HG02588 (cell line): ENCODE results near the gene HTR3E.
"Not testable (repeated sequence)": the region's sequence is repeated elsewhere in the genome, so short reads cannot be mapped to it uniquely, and the experiment has no call there.

Experiments
- ATAC-seq: cut with Tn5 transposase; IDR thresholded peaks from one replicate; pipeline ENCODE4 v1.9.1; 2021; ENCODE audit warnings: mild to moderate bottlenecking, moderate library complexity; ENCODE audit not compliant: unreplicated experiment

Gene HTR3E, protein sequence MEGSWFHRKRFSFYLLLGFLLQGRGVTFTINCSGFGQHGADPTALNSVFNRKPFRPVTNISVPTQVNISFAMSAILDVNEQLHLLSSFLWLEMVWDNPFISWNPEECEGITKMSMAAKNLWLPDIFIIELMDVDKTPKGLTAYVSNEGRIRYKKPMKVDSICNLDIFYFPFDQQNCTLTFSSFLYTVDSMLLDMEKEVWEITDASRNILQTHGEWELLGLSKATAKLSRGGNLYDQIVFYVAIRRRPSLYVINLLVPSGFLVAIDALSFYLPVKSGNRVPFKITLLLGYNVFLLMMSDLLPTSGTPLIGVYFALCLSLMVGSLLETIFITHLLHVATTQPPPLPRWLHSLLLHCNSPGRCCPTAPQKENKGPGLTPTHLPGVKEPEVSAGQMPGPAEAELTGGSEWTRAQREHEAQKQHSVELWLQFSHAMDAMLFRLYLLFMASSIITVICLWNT

GRCh38 chr3:184096811-184097383 is at the start of gene HTR3E:
Gene HTR3E, plus strand, starts transcription at chr3:184097064. Its CDS starts 466 bp downstream, at chr3:184097530.
- no peak for ATAC-seq

DNA sequence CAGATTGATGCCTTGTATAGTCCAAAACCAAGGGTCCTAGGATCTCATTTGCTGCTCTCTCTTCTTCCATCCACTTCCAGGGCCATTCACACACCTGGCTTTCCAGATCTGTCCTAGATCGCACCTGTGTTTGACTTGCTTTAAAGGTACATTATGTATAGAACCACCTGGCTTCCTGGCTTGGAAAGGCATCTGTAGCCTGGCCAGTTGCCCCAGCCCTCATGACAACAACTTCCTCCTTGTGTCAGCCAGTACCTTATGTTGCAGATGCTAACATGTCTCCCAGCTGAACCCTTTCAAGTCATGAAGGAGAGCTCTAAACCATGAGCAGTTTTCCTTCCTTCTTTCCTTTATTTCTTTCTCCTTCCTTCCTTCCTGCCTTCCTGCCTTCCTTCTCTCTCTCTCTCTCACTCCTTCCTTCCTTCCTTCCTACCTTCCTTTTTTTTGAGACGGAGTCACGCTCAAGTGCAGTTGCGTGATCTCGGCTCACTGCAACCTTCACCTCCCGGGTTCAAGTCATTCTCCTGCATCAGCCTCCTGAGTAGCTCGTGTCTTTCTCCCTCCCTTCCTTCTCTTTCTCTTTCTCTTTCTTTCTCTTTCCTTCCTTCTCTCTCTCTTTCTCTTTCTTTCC is 46.5 kb upstream of the HTR3E start:
- ATAC-seq = no peak

GRCh38 chr3:184052767-184053166 is 44.1 kb upstream of the HTR3E start, which contains the start of gene HTR3C:
Gene HTR3C, plus strand, starts transcription at chr3:184053047. Its CDS starts 34 bp downstream, at chr3:184053081.
- no peak for ATAC-seq

- ATAC-seq = no peak
These were observed 38.8 kb upstream of the HTR3E start for GRCh38 chr3:184058029-184058428.

DNA sequence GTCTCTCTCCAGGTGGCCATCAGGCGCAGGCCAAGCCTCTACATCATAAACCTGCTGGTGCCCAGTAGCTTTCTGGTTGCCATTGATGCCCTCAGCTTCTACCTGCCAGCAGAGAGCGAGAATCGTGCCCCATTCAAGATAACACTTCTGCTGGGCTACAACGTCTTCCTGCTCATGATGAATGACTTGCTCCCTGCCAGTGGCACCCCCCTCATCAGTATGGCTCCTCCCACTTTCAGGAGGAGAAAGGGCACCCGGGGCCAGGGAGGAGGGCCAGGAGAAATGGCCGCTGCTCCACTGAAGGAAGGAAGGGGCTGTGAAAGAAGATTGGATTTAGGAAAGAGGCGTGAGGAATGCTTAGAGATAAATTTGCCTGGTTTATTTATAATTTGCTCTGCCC is 37.4 kb upstream of the HTR3E start:
- no peak for ATAC-seq

DNA sequence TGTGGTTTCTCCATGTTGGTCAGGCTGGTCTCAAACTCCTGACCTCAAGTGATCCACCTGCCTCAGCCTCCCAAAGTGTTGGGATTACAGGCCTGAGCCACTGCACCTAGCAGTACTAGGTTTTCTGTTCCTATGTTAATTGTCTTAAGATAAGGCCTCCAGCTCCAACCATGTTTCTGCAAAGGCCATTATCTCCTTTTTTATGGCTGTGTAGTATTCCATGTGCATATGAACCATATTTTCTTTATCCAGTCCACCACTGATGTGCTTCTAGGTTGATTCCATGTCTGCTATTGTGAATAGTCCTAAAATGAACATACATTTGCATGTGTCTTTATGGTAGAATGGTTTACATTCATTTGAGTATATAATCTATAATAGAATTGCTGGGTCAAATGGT is 34.2 kb upstream of the HTR3E start:
- ATAC-seq = no peak

- no peak for ATAC-seq
These were observed 30.7 kb upstream of the HTR3E start for GRCh38 chr3:184066211-184066610.

GRCh38 chr3:184067573-184068055 is 29.2 kb upstream of the HTR3E start:
- ATAC-seq = no peak

- ATAC-seq = no peak
These were observed 28.5 kb upstream of the HTR3E start for GRCh38 chr3:184068344-184068743.

- ATAC-seq = not testable (repeated sequence)
These were observed 25.7 kb upstream of the HTR3E start for GRCh38 chr3:184071142-184071541.

GRCh38 chr3:184073621-184074020 is 23.2 kb upstream of the HTR3E start:
- no peak for ATAC-seq

DNA sequence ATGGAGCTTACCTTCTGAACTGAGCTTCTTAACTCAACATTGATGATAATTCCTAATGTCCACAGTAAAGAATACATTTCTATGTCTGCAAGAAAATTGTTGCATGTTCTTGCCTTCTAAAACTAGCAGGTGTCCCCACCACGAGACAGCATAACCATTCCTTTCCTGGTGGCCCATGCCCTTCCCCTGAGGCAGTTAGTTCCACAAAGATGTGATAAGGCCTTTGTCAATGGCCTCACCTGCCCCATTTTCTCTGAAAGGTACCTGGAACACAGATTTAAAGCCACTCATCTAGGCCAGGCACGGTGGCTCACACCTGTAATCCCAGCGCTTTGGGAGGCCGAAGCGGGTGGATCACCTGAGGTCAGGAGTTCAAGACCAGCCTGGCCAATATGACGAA is 21.0 kb upstream of the HTR3E start:
- no peak for ATAC-seq

GRCh38 chr3:184077881-184078280 is 19.0 kb upstream of the HTR3E start:
- no peak for ATAC-seq

DNA sequence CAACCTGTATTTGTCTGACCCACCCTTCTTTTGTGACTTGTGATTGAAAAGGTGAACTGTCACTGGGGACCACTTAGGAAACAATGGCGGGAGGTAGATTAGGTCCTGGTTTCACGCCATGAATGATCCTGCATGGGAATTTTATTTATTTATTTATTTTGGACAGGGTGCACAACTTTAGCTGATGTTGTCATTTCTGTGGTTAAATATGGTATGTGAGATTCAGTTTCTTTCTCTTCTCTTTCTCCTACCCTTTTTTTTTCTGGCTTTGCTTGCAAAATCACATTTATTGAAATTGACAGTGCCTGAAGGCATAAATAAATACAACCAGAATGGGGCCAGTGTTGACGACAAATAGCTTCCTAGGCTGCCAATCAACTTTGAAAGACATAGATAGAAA is 18.0 kb upstream of the HTR3E start:
- ATAC-seq = no peak

DNA sequence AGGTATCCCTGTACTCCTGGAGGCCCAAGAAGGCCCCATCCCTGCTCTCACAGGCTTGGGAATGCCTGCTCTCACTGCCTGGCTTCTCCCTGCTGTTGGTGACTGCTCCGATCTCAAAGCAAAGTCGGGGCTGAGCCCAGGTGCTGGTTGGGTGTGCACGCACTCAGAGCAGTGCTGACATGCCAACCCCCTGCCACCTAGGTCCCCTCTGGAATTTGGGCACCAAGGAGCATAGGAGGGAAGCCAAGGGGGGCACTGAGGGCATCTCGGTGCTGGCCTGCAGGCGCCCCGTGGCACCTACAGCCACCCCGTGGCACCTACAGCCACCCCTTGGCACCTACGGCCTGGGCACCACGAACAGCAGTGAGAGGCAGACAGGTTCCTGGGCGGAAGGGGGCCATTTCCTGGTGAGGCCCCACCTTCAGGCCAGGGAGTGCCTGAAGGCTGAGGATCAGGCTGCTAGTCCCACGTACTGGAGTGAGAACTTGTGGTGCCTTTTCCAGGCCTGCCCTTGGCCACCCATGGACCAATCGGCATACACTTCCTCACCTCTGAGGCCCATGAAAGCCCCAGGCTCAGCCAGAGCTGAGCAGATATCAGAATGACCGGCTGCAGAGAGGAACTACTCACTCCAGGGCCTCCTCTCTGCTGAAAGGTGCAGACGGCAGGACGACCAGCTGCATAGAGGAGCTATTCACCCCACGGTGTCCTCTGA is 15.6 kb upstream of the HTR3E start:
- ATAC-seq = no peak

DNA sequence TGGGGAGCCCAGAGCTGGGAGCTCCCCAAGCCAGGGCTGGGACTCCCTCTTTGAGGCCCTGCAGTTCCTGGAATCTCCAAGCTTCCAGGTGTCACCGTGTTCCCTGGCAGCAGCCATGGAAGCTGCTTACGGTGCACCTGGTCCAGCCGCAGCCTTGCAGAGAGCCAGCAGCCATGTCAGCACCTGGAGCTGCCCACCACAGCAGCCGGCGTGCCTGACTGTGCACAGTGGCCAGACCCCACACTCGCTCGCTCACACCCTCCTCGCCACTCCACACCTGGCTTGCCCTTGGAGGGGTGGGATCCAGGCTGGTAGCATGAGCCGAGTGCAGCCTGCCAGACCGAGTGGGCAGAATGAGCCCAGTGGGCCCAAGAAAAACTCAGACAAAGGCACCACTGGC is 14.8 kb upstream of the HTR3E start:
- no peak for ATAC-seq

- no peak for ATAC-seq
These were observed 14.4 kb upstream of the HTR3E start for GRCh38 chr3:184082465-184082864.

GRCh38 chr3:184085389-184085852 is 11.4 kb upstream of the HTR3E start:
- no peak for ATAC-seq

DNA sequence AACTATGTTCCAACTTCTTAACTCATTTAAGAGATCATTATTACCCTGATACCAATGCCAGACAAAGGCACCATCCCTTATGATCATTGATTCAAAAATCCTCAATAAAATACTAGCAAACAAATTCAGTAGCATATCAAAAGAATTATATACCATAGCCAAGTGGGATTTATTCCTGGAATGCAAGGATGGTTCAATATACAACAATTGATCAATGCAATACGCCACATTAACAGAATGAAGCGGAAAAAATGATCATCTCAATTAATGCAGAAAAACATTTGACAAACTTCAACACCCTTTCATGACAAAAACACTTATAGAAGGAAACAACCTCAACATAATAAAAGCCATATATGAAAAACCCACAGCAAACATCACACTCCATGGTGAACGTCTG is 4.7 kb upstream of the HTR3E start:
- no peak for ATAC-seq

DNA sequence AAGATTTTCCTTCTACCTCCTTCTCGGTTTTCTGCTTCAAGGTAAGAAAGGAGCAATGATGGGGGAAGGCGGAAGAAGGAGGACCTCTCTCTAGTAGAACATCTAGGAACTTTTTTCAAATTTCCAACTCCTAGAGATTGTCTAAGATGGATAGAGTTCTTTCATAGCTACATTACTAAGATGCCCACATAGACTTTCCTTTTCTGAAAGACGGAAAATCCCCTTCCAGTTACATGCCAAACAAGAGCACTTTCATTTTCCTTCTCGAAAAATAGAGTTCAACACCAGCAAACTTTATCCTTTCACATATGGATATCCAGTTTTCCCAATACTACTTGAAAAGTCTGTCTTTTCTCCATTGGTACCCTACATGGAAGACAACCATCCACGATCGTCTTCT is 692 bp downstream of the HTR3E start:
- ATAC-seq = no peak
